Brain pericyte (primary cell): Measurements from ENCODE around the gene KIF6.
"Not testable (repeated sequence)": the region's sequence is repeated elsewhere in the genome, so short reads cannot be mapped to it uniquely, and the experiment has no call there.

Source experiments
- DNase-seq: peaks from one replicate; pipeline ENCODE4 v3.0.0-alpha.2; 2012; ENCODE audit warnings: low read depth, low spot score

KIF6 gene

DNA sequence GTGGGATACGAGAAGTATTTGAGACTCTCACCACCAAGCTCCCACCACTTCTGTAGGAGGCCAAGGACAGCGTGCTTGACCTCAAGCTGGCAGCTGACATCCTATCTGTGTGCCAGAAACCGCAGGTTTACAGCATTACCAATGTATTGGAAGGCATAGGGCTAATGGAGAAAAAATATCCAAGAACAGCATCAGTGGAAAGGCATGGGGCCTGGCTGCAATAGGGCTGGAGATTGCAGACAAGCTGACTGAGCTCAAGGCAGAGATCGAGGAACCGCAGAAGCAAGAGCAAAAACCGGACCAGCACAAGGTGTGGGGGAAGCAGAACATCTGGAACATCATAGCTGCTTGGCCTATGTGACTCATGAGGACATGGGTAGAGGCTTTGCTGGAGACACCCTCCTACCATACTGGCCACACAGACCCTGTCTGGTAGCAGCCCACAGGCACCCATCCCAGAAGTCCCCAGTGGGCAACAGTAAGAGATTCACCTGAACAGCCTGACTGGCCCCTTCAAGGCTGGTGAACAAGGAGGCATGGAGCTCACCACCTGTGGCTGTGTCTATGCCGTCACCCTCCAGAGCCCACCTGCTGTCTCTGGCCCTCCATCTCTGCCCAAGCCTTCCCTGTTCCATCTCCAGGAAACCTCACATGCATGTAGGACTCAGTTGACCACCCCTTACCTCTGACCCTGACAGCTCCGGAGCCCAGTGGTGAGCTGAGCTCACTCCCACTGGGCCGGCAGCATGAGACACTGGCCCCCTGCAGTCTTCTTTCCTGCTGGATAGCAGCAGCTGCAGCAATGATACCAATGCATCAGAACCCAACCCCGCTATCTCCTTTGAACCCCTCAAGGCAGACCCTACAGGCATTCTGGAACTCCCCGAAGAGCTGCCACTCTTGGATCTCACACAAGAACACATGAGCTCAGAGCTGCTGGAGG, 171.1 kb downstream of the KIF6 start:
- DNase-seq: peak; percentile 55

DNA sequence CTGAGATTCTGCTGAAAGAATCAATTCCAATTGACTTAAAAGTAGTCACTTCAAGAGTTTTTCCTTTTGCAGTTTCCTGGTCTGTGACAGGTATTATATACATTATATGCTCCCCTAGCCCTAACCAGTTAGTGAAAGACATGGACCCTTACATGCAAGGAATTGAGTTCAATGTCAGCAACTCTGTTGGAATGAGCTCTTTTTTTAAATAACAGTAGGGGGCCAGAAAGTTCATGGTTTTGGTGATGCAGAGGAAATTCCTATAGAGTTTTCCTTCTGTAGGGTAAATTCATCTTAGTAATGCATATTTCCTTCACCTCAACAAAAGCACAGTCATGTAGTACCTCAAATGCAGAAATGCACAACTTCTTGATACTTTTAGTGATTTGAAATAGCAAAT, 172.2 kb downstream of the KIF6 start:
- DNase-seq: no peak

DNA sequence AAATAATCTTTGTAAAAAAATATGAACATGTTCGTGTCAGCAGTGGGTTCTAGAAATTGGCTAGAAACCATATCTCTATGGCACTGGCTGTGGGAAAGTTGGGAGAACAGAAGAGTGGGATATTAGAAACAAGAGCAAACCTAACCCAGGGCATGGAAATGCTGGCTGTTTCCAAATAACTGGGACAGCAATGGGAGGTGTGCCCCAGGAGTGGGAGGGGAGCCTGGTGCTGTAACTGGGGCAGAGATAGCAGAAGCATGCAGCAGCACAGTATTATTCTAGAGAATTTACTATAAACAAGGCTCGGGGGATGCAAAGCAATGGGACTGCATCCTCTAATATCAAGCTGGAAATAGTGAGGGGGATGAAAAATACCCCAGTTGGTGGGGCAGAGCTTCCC, 175.0 kb downstream of the KIF6 start:
- DNase-seq: no peak

DNA sequence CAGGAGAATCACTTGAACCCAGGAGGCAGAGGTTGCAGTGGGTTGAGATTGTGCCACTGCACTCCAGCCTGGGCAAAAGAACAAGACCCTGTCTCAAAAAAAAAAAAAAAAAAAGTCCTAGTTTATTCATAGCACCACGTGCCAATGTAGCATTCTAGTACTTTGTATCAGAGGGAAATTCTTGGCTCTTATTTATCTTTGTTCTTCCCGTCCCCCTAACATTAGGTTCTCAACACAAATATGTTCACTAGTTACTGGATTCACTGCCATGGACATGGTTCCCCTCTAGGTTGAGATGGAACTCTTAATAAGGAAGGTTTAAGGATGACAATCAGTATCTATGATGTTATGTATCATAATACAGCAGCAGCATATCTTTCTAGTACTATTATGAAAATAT, 178.5 kb downstream of the KIF6 start:
- DNase-seq: no peak

DNA sequence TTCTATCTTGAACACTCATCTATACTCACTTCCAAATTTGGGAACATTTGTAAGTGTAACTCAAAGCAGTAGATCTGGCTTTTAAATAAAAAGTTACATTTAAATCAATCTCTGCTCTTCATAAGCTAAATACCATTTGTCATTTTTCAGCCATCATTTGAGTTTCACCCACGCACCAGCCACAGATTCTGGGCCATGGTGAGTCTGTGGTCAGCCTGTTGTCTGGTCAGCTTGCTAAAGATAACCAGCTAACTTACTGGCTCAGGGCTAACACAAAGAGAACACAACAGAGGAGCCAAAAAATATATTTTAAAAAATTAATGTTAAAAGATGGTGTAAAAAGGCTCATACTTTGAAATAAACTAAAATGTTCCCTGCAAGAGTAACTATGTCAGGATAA, 181.3 kb downstream of the KIF6 start:
- DNase-seq: no peak

GRCh38 chr6:39543095-39543494, 182.1 kb downstream of the KIF6 start:
- DNase-seq: no peak

DNA sequence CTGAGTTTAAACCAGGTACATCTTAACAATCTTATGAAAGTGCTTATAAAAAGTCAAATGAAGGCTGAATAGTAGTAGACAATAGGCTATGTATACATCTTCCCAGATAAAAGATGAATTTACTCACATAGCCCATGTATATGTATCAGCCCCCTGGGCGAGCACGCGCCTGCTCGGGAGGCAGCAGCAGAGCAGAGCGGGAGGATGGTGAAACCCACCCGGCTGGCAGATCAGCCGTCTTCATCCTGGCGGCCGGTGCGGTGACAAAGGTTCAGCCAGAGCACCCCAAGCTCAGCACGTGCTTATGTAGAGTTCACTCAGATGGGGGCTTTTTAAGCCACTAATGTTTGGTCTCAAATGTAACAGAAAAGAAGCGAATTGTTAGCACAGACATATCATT, 184.8 kb downstream of the KIF6 start:
- DNase-seq: no peak

- DNase-seq: no peak
These were observed 194.9 kb downstream of the KIF6 start for GRCh38 chr6:39530201-39530759.

DNA sequence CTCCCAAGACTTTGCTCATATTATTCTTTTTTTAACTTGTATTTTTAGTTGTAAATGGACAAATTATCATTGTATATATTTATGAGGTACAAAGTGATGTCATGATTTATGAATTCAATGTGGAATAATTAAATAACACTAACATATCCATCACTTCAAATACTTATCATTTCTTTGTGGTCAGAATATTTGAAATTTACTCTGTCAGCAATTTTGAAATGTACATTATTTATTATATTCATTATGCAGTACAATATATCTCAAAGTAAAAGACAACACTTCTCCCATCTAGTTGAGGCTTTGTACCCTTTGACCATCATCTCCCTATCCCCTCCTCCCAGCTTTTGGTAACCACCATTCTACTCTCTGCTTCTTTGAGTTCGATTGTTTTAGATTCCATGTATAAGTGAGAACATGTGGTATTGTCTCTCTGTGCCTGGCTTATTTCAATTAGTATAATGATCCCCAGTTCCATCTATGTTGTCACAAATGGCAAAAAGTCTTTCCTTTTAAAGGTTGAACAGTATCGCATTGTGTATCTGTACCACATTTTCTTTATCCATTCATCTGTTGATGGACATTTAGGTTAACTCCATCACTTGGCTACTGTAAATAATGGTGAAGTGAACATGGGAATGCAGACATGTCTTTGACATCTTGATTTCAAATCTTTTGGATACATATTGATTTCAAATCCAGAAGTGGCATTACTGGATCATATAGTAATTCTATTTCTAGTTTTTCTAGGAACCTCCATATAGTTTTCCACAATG, 197.2 kb downstream of the KIF6 start:
- no peak for DNase-seq

DNA sequence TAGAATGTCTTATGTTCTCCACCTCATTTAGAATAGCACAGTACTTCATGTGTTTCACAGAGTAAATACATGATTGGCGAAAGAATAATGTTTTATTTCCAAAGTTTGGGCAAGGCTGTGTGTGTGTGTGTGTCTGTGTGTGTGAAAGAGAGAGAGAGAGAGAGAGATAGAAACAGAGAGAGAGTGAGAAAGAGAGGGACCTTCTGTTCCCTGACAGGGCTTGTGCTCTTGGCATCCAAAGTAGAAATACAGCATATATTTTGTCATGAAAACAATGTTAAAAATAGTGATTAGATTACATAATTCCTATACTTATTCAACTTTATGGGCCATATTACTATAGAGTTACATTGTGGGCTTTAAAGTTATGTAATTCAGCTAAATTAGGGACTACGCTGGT, 201.2 kb downstream of the KIF6 start:
- DNase-seq: no peak

GRCh38 chr6:39521958-39522357, 203.2 kb downstream of the KIF6 start:
- DNase-seq: no peak

DNA sequence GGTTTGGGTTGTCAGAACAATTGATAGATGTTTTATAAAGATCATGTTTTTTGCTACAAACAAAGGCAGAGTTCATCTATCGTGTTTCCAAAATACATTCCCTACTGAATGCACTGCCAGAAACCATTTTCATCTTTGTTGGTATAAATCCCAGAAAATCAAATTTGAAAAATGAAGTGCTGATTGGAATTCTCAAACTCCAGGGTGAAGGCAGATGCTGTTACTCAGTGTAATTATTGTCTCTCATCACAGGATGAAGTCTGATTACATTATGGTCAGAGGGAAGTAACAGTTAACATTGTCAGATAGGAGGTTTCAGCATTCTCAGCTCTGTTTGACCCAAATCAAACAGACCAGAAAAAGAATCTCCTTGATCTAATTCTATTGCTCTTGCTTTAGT, 204.3 kb downstream of the KIF6 start:
- DNase-seq: no peak

GRCh38 chr6:39520411-39520810, 204.8 kb downstream of the KIF6 start:
- DNase-seq: no peak

DNA sequence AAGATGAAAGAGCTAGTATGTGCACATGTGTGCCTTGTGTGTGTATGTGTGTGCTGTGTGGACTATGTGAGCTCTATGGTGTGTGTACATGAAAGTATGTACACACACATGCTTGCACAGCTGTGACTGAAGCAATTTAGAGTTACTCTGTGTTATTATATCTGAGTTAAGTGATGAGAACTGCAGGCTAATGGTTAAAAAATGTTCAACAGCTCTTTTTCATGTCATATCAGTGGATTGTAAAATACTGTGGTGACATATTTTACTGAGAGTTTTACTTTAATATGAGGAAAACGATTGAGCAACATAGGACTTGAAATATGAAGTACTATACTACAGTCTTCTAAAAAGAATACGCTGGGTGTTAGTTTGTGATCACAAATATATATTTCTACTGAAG, 207.0 kb downstream of the KIF6 start:
- no peak for DNase-seq

GRCh38 chr6:39517756-39518155, 207.5 kb downstream of the KIF6 start:
- DNase-seq: no peak

- no peak for DNase-seq
These were observed 208.7 kb downstream of the KIF6 start for GRCh38 chr6:39516471-39516870.

DNA sequence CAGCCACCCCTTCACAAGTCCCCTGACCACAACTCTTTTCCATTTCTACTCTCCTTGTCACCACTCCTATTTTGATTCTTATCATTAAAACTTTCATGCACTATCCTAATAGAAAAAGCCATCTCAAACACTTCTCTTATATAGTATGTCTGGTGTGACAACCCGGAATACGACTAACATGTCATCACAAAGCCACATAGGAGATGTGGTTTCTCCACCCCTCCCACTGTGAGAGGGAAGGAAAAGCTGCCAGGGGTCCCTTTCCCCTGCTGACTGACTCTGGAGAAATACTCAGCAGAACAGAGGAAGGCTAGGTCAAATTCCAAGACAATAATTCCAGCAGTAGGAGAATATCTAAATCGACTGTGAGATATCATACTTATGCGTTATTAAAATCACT, 209.7 kb downstream of the KIF6 start:
- DNase-seq: no peak

DNA sequence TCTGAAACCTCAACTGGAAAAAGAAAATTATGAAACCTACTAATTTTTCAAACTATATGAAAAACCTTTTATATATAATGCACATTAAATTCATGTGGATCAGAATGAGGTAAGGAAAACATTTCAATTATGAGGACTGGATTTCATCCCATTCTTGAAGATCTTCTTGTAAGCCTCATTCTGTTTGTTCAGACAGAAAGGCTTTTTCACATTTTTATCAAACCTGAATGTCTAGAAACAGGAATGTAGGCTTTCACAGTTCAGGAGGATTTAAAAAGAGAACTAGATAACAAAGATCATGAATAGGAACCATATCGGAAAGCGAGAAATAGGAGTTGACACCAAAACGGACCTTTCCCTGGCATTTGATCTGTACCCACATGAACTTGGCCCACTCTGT, 210.2 kb downstream of the KIF6 start:
- no peak for DNase-seq

GRCh38 chr6:39509831-39510230, 215.4 kb downstream of the KIF6 start:
- DNase-seq: not testable (repeated sequence)

- no peak for DNase-seq
These were observed 216.7 kb downstream of the KIF6 start for GRCh38 chr6:39508515-39508914.

- no peak for DNase-seq
These were observed 217.7 kb downstream of the KIF6 start for GRCh38 chr6:39507331-39507998.

DNA sequence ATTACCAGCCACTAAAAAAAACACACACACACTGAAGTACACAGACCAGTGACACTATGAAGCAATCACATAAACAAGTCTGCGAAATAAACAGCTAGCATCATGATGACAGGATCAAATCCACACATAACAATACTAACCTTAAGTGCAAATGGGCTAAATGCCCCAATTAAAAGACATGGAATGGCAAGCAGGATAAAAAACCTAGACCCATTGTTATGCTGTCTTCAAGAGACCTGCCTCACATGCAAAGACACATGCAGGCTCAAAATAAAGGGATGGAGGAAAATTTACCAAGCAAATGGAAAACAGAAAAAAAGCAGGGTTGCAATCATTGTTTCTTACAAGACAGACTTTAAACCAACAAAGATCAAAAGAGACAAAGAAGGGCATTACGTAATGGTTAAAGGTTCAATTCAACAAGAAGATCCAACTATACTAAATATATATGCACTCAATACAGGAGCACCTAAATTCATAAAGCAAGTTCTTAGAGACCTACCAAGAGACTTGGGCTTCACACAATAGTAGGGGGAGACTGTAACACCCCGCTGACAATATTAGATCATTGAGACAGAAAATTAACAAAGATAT, 222.7 kb downstream of the KIF6 start:
- not testable (repeated sequence) for DNase-seq
